ENCODE data around the gene RPL34.

The RPL34 gene

DNA sequence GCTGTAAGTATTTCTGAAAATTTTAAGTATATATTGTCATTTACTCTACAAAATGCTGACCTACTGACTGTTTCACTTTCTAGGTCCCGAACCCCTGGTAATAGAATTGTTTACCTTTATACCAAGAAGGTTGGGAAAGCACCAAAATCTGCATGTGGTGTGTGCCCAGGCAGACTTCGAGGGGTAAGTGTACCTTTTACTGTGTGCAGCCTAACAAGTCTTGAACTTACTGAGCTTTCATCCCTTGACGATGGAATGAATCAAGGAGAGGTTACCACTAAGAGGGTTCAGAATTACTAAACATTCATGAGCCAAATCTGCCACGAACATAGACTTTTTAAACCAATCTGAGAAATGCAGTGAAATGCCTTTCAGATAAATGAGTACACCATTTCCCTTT lies 1.6 kb downstream of the RPL34 start:
- Histone ChIP-seq H3K27ac (ENCODE audit: low read depth, low read length, poor library complexity, severe bottlenecking) (no peak overlapping the region), H3F3A (ENCODE audit: insufficient read depth, low read length) (no peaks in the 10 kb centered on the region), H4K20me1 (ENCODE audit: insufficient read depth, low read length) (0 out of 2 replicates have a peak, but pooled peaks cover 3% of the 10 kb centered on the region), H3K4me1 (ENCODE audit: insufficient read depth, low read length, severe bottlenecking) (peaks cover 29% of the 10 kb centered on the region), H3K4me2 (ENCODE audit: low read length) (peak overlapping the region; percentile 95), H3K79me2 (ENCODE audit: insufficient read depth, low read length) (peaks cover 28% of the 10 kb centered on the region), H3K4me3 (ENCODE audit: low read depth, low read length, poor library complexity, severe bottlenecking) (peak overlapping the region; percentile 91), H3K27me3 (ENCODE audit: insufficient read depth, low read length) (no peaks in the 10 kb centered on the region), H2AFZ (ENCODE audit: low read length) (no peak overlapping the region), H3K36me3 (ENCODE audit: insufficient read depth, low read length) (peaks cover 64% of the 10 kb centered on the region), H3K9me3 (ENCODE audit: low read length) (no peaks in the 10 kb centered on the region), H3K9me2 (ENCODE audit: low read depth, low read length) (no peaks in the 10 kb centered on the region), H3K9ac (ENCODE audit: low read length) (peak overlapping the region; percentile 94)
- TF ChIP-seq, protein P1, sequence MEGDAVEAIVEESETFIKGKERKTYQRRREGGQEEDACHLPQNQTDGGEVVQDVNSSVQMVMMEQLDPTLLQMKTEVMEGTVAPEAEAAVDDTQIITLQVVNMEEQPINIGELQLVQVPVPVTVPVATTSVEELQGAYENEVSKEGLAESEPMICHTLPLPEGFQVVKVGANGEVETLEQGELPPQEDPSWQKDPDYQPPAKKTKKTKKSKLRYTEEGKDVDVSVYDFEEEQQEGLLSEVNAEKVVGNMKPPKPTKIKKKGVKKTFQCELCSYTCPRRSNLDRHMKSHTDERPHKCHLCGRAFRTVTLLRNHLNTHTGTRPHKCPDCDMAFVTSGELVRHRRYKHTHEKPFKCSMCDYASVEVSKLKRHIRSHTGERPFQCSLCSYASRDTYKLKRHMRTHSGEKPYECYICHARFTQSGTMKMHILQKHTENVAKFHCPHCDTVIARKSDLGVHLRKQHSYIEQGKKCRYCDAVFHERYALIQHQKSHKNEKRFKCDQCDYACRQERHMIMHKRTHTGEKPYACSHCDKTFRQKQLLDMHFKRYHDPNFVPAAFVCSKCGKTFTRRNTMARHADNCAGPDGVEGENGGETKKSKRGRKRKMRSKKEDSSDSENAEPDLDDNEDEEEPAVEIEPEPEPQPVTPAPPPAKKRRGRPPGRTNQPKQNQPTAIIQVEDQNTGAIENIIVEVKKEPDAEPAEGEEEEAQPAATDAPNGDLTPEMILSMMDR (IDR thresholded peaks at IDR 0.05; ENCODE audit: low read length) = no peak
- no peak for TF ChIP-seq EZH2 (IDR thresholded peaks at IDR 0.05; ENCODE audit: borderline replicate concordance, low read length)

- TF ChIP-seq, protein P1 (IDR thresholded peaks at IDR 0.05; ENCODE audit: low read length) = no peak
- TF ChIP-seq EZH2 (IDR thresholded peaks at IDR 0.05; ENCODE audit: borderline replicate concordance, low read length) = no peak
- Histone ChIP-seq H3K9me2 (ENCODE audit: low read depth, low read length) (no peaks in the 10 kb centered on the region), H3K79me2 (ENCODE audit: insufficient read depth, low read length) (peaks cover 28% of the 10 kb centered on the region), H3K27ac (ENCODE audit: low read depth, low read length, poor library complexity, severe bottlenecking) (no peak overlapping the region), H3K36me3 (ENCODE audit: insufficient read depth, low read length) (peaks cover 72% of the 10 kb centered on the region), H3K9ac (ENCODE audit: low read length) (no peak overlapping the region; the same call in 1 of the 2 replicates), H2AFZ (ENCODE audit: low read length) (no peak overlapping the region), H4K20me1 (ENCODE audit: insufficient read depth, low read length) (0 out of 2 replicates have a peak, but pooled peaks cover 3% of the 10 kb centered on the region), H3K27me3 (ENCODE audit: insufficient read depth, low read length) (no peaks in the 10 kb centered on the region), H3K9me3 (ENCODE audit: low read length) (no peaks in the 10 kb centered on the region), H3K4me2 (ENCODE audit: low read length) (peak overlapping the region; percentile 95; the same call in 1 of the 2 replicates), H3K4me1 (ENCODE audit: insufficient read depth, low read length, severe bottlenecking) (peaks cover 29% of the 10 kb centered on the region), H3F3A (ENCODE audit: insufficient read depth, low read length) (no peaks in the 10 kb centered on the region), H3K4me3 (ENCODE audit: low read depth, low read length, poor library complexity, severe bottlenecking) (no peak overlapping the region)
These were observed 2.5 kb downstream of the RPL34 start for GRCh38 chr4:108622828-108623227.

DNA sequence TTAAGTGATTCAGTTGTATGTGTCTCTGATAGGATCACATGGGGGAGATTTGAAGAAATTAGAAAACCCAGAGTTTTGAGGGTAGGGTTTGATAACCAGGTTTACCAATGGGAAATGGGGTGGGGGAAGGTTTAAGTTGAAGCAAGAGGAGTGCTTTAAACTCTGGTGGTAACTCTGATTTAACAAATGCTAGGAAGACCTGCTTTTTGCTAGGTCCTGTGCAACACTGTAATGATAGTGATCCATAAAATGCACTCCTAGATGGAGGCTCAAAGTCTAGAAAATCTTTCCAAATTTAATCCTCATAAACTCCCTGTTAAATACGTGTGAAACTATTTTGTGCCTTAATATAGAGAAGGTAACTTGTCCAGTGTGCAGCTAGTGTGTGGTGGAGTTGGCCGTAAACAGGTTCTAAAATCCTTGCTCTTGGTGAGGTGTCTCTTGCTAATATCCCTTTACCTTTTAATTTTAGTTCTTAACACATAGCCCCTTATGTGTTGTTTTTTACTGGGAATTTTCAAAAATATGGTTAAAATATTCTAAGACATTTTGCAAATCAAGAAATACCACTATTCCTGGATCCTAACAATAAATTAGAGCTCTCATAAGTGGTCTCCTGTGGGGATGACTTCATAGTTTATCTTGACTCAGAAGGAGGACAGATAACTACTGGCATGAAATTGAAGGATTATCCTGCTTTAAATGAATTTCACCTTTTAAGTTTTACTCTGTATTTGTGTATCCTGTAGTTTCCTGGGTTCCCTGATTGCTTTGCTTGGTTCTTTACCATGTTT lies 4.1 kb downstream of the RPL34 start:
- H3K9me3 ChIP-seq (ENCODE audit: low read length) = no peaks in the 10 kb centered on the region
- H3K9me2 ChIP-seq (ENCODE audit: low read depth, low read length) = no peaks in the 10 kb centered on the region
- no peak overlapping the region for H2AFZ ChIP-seq (ENCODE audit: low read length)
- H3K27me3 ChIP-seq (ENCODE audit: insufficient read depth, low read length) = no peaks in the 10 kb centered on the region
- no peaks in the 10 kb centered on the region for H3F3A ChIP-seq (ENCODE audit: insufficient read depth, low read length)
- H3K36me3 ChIP-seq (ENCODE audit: insufficient read depth, low read length) = peaks cover 89% of the 10 kb centered on the region
- 0 out of 2 replicates have a peak, but pooled peaks cover 3% of the 10 kb centered on the region for H4K20me1 ChIP-seq (ENCODE audit: insufficient read depth, low read length)
- H3K4me2 ChIP-seq (ENCODE audit: low read length) = no peak overlapping the region
- no peak overlapping the region for H3K9ac ChIP-seq (ENCODE audit: low read length)
- no peak overlapping the region for H3K27ac ChIP-seq (ENCODE audit: low read depth, low read length, poor library complexity, severe bottlenecking)
- H3K4me1 ChIP-seq (ENCODE audit: insufficient read depth, low read length, severe bottlenecking) = peaks cover 21% of the 10 kb centered on the region
- peaks cover 28% of the 10 kb centered on the region for H3K79me2 ChIP-seq (ENCODE audit: insufficient read depth, low read length)
- TF ChIP-seq, protein P1 (IDR thresholded peaks at IDR 0.05; ENCODE audit: low read length) = no peak
- TF ChIP-seq EZH2 (IDR thresholded peaks at IDR 0.05; ENCODE audit: borderline replicate concordance, low read length) = no peak
- H3K4me3 ChIP-seq (ENCODE audit: low read depth, low read length, poor library complexity, severe bottlenecking) = no peak overlapping the region

All from OCI-LY1 (cell line).